Activated CD8-positive, alpha-beta memory T cell treated with anti-CD3 and anti-CD28 coated beads, Interleukin-2, amount 50 U/mL, for 4 hours (primary cell): ENCODE results near the gene AGO4.
"Not testable (repeated sequence)": the region's sequence is repeated elsewhere in the genome, so short reads cannot be mapped to it uniquely, and the experiment has no call there.

Source experiments
- DNase-seq: peaks from one replicate; pipeline ENCODE4 v3.0.0-alpha.2; 2020

AGO4 gene

DNA sequence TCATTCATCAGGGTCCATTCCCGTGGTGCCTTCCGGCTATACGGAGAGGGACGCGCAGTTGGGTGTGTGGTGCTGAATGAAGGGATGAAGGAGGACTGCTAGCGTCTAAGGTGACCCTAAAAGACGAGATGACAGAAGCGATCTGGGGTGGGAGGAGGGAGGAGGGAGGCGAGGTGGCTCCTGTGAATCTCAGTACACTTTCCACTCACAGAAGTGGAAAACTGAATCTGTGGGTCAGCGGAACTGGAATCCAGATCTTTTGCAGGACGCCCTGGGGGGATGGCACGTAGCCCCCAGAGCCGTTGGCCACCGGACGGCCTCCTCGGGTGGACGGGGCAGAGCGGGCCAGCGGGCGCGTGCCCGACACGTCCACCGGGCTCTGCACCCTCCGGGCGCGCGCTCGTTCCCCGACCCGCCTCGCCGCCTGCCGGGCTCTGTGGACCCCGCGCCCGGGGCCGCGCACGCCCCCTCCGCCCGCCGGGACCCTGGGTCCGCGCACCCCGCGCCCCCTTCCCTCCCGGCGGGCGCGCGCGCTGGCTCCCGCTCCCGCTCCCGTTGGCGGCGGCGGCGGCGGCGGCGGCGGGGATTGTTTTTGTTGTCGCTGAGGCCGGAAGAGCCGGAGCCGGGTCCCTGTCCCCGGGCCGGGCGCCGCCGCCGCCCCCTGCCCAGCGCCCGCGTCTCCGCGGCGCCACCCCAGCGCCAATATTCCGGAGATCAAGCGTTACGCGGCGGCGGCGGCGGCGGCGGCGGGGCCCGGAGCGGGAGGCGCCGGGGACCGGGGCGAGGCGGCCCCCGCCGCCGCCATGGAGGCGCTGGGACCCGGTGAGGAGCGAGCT is at the start of gene AGO4:
Gene AGO4, plus strand, starts transcription at position 403 of the 836 bp plus-strand sequence. Its CDS starts 401 bp downstream, at position 804.
- peak; percentile 51 for DNase-seq

DNA sequence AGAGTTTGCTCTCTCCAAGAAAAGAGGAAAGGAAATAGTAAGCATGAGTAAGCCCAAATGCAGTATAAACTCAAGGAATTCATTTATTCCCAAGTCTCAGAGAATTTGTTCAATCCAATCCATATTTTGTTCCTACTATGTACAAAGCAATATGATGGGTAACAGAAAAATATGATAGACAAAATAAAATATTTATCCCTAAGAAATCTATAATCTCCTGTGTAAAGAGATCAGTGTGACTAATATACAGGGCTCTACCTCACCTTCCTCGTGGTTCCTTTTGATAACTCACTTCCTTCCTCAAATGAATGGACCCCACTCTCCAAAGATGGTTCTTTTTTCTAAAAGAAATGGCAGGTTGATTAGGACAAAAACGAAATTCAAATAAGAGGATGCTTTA is 45.7 kb upstream of the AGO4 start:
- no peak for DNase-seq

DNA sequence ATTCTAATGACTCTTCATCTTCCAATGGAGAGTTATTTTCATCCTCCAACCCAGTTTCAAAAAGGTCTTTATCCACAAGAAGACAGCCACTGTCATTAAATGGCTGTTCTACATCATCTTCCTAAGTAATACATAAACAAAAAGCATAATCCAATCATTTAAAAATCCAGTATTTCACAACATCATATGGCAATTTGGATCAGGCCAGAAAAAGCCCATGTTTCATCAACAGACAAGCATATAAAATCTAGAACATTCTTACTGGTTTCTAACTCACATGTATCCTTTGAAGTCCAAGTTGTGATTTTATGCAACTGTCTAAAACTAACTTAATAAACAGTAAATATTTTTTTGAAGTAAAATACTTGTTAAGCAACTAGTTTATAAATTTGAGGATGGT is 44.6 kb upstream of the AGO4 start:
- DNase-seq = no peak

DNA sequence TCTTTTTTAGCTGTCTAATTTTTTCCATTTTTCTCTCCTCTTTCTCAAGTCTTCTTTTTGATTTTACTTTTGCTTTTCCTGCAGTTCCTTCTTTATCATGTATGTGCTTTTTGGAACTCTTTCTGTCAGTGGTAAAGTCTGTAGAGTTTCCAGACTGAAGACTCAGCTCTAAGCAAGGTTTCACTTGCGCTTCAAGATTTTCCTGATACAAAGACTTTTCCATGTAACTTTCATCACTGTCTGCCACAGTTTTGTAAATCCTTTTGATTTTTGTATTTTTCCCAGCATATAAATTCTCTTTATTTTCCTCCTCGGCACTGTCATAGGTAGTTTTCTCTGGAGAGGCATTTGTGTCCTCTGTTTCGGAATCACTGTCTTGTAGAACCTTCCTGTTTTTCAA is 43.5 kb upstream of the AGO4 start:
- DNase-seq = no peak

DNA sequence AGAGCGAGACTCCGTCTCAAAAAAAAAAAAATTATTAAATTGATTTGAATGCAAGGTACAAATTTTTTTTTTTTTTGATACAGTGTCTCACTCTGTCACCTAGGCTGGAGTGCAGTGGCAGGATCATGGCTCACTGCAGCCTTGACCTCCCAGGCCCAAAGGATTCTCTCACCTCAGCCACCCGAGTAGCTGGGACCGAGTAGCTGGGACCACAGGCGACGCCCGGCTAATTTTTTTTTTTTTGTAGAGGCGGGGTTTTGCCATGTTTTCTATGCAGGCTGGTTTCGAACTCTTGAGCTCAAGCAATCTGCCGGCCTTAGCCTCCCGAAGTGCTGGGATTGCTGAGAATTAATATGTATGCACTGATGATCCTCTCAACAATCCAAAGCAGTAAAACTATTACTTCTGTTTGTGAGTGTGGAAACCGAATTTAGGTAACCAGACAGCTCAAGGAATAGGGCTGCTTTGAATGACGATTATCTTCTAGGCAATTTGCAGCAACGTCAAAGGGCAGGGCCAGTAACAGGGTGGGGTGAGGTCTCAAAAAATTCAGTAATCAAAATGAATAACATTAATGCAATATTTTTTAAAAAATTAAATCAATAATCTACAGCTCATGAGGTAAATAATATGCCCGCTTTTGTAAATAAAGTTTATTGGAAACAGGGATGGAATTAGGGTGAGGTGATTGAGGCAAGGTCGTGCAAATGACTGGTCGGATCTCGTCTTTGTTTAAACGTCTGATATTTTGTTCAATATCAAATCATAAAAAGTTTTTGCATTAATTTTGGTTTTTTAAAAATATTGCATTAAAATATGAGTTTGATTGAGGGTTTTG is 39.2 kb upstream of the AGO4 start:
- no peak for DNase-seq

DNA sequence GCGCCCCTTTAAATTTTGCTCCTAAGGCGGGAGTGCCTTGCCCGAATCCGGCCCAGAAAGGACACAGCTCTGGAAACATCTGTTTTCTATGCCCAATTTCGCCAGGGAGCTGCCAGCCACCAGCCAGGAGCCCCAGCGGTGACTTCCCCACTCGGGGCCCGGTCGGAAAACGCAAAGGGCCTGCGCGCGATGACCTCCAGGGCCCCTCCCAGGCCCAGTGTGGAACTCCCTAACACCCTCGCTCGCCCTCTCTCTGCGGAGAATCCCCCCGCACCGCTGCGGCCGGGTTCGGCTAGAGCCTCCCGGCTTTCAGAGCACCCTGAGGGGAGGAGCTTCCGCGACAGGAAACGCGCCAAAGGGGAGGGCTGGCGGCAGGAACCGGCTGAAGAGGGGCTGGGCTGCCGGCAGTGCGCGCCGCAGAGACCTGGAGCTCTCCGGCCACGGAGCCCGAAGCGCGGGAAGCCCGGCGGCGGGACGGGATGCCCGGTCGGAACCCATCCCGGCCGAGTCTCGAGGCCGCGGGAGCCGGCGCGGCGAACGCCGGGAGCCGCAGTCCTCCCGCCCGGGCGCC is 38.5 kb upstream of the AGO4 start:
- peak; percentile 73 for DNase-seq

DNA sequence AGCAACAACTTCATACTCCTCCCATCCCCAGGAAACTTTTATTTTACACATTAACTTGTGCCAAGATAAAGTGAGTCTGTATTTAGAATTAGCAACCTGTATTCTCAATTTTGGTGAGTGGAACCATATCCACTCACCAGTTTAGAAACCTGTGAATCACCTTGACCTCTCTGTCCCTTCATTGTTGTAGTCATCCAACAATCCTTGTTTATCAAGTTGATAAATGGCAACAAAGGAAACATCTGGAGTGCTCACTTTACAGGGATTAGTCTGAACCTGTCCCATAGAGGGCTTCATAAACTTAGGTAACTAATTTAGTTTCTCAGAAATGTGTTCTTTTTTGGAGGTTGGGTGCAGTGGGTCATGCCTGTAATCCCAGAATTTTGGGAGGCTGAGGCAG is 34.1 kb upstream of the AGO4 start:
- DNase-seq = no peak

DNA sequence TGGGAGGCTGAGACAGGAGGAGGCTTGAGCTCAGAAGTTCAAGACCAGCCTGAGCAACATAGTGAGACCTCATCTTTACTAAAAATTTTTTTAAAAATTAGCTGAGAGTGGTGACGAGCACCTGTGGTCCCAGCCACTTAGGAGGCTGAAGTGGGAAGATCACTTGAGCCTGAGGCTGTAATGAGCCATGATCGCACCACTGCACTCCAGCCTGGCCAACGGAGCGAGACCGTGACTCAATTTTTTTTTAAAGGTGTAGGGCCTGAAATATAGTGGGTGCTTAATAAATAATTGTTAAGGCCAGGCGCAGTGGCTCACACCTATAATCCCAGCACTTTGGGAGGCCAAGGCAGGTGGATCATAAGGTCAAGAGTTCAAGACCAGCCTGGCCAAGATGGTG is 31.6 kb upstream of the AGO4 start:
- DNase-seq = not testable (repeated sequence)

DNA sequence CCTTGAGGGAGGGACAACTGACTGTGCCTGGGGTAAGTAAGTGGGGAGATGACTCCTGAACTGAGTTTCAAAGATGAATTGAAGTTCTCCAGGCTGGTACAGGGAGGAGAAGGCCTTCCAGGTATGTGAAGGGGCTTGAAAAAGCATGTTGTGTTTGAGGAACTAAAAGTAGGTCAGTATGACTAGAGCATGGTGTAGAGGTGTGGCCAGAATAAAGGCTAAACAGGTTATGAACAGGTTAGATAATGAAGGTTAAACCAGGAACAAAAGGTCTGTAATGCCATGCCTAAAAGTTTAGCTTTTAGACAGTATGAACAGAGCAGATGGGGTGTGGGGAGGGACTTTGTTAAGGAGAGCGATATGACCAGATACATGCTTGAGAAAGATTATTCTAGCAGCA is 30.7 kb upstream of the AGO4 start:
- DNase-seq = no peak

DNA sequence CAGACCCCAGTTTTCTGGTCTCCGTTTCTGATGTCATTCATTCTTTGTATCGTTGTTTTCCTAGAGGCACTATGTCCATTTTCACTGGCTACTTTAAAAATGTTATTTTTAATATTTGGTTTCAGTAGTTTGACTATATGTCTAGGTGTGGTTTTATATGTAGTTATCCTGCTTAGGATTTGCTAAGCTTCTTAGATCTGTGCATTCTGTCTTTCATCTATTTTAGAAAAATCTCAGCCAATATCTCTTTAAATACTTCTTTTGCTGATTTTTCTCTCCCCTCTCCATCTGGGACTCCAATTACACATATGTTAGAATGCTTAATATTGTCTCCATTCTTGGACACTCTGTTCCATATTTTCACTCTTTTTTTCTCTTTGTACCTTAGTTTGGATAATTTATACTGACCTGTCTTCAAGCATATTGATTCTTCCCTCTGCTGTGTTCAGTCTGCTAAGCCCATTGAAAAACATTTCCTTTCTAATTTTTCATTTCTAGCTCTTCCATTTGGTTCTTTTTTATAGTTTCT is 24.7 kb upstream of the AGO4 start:
- DNase-seq = no peak

DNA sequence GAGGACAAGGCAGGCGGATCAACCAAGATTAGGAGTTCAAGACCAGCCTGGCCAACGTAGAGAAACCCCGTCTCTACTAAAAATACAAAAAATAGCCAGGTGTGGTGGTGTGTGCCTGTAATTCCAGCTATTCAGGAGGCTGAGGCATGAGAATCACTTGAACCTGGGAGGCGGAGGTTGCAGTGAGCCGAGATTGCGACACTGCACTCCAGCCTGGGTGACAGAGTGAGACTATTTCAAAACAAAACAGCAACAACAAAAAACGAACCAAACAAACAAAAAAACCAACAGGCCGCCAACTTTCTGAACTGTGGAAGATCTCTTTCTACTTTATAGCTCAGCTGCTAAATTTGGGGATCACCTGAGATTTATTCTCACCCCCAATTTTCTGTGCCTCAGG is 23.5 kb upstream of the AGO4 start:
- not testable (repeated sequence) for DNase-seq

DNA sequence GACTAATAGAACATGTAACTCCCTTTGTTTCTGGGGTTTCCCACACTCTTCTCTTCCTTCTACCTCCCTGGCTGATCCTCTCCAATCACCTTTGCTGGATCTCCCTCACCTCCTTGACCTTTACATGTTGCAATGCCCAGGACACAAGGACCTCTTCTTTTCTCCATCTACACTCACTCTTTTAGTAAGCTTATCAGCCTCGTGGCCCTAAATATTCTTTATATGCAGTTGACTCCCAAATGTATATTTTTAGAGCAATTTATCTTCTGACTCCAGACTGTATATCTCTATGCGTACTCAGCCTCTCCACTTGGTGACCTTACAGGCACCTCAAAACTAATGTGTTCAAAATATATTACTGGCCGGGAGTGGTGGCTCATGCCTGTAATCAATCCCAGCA is 19.7 kb upstream of the AGO4 start:
- no peak for DNase-seq

DNA sequence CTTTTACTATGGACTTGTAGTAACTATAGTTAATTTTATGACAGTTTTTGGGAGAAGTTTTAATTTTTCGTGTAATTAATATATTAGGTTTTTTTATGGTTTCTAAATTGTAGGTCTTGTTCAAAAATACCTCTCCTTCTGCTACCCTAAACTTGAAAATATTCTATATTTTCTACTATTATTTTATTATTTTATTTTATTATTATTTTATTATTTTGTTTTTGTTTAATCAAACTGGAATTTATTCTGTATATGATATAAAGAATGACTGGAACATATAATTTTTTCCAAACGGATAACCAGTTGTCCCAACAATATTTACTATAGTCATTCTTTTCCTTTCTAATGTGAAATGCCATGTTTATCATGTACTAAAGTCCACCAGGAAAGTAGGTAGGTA is 17.1 kb upstream of the AGO4 start:
- no peak for DNase-seq

DNA sequence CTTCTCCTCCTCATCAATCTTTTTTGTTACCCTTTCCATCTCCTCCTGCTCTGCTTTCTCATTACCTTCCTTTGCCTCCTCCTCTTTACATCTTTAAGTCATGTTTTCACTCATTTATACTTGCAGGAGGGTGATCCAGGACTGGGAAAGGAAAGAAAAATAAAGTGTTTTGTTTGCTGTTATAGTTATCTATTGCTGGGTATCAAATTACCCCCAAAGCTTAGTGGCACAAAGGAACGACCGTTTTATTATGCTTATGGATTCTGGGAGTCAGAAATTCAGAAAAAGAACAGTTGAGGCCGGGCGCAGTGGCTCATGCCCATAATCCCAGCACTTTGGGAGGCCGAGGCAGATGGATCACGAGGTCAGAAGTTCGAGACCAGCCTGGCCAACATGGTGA is 12.5 kb upstream of the AGO4 start:
- no peak for DNase-seq

DNA sequence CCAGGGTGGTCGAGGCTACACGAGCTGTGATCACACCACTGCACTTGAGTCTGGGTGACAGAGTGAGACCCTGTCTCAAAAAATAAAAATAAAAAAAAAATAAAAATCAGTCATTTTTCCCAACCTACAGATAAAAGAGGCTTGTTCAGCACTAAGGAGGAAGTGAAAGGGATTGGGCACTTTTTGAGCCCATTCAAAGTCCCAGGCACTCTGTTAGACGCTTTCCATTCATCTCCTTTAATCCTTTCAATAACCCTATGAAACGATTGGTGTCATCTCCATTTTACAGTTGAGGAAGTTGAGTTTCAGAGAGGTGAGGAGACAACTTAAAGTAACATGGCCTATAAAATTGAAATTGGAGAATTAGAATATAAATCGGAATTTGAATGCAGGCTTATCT is 10.4 kb upstream of the AGO4 start:
- DNase-seq = no peak

DNA sequence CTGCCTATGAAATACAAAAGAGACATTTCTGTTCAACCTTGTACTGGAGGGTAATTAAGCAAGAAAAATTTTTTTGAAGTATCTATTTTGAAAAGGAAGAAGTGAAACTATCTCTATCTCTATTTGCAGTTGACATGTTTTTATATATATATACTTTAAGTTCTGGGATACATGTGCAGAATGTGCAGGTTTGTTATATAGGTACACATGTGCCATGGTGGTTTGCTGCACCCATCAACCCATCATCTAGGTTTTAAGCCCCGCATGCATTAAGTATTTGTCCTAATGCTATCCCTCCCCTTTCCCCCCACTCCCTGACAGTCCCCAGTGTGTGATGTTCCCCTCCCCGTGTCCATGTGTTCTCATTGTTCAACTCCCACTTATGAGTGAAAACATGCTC is 9.8 kb upstream of the AGO4 start:
- DNase-seq = not testable (repeated sequence)

DNA sequence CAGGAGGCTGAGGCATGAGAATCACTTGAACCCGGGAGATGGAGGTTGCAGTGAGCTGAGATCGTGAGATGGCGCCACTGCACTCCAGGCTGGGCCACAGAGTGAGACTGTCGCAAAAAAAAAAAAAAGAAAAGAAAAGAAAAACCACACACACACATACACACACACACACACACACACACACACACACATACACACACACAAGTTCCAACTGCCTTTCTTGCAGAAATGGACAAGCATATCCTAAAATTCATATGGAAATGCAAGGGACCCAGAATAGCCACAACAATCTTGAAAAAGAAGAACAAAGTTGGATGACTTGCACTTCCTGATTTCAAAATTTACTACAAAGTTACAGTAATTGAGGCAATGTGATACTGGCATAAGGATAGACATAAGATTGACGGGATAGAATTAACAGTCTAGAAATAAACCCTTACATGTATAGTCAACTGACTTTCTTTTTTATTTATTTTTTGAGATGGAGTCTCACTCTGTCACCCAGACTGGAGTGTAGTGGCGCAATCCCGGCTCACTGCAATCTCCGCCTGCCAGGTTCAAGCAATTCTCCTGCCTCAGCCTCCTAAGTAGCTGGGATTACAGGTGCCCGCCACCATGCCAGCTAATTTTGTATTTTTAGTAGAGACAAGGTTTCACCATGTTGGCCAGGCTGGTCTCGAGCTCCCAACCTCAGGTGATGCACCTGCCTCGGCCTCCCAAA is 7.5 kb upstream of the AGO4 start:
- not testable (repeated sequence) for DNase-seq

DNA sequence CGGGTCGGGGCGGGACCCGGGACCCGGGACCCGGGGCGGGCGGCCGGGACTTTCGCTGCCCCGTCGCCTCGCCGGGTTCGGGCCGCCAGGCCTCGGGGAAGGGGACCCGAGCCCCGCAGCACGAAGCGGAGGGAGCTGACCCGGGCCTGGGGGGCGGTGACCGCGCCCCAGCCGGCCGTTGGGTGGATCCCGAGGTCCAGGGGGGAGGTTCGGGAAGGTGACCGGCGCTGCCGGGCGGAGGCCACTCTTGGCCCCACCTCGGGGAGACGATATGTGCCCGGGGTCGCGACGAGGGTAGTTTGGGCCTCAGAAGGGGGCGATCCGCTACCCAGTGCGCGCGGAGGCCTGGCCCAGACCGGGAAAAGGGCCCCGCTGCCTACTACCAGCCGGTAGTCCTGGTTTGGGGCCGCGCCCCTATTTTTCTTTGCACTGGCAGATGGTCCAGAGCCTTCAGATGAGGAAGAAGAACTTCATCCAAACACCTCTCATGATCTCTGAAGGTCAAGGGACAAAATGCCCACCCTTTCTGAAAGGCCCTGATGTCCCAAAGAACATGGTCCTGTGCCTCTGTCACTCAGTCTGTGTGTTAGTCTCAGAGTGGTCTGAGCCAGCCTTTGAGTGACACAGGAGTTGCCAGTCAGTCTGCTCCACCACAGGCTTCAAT is 766 bp downstream of the AGO4 start:
- DNase-seq = peak; percentile 27

DNA sequence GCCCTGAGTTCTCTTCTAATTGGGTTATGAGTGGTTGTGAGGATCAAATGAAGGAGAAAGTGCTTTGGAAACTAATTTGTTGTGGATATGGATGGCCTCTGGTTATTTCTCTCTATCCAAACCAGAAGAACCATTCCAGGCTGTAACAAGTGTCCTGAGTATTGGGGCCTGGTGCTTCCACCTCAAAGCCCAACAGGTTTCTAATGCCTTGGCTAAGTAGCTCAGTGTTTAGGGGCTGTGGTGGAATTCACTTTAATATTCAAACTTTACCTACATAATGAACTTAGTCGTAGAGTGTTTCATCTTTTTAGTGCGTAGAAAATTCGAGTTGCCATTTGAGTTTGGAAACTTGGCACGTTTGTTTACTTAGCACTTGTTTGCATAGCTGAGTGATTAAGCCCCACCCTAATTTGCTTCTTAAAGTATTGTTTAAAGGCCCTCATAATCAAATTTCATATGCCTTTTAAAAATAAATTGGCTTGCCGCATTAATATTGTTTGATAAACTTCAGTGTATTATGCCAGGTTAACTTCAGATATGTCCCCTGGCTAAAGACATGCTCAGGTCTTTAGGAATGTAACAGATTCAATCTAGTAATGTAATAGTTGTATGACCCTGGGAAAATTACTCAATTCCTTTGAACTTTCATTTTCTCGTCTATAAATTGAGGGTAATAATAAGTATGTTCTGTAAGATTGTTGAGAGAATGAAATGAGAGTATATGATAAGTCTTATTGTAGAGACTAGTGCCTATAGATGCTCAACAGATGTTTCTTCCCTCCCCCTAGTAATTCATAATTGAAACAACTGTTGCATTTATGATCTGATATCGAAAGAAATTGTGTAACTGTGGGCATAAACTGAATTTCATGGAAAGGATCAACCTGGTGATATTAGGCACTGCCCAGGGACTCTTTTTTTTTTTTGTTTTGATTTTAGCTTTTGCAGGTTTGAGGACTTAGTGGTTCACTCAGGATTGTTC is 1.6 kb downstream of the AGO4 start:
- DNase-seq = no peak

DNA sequence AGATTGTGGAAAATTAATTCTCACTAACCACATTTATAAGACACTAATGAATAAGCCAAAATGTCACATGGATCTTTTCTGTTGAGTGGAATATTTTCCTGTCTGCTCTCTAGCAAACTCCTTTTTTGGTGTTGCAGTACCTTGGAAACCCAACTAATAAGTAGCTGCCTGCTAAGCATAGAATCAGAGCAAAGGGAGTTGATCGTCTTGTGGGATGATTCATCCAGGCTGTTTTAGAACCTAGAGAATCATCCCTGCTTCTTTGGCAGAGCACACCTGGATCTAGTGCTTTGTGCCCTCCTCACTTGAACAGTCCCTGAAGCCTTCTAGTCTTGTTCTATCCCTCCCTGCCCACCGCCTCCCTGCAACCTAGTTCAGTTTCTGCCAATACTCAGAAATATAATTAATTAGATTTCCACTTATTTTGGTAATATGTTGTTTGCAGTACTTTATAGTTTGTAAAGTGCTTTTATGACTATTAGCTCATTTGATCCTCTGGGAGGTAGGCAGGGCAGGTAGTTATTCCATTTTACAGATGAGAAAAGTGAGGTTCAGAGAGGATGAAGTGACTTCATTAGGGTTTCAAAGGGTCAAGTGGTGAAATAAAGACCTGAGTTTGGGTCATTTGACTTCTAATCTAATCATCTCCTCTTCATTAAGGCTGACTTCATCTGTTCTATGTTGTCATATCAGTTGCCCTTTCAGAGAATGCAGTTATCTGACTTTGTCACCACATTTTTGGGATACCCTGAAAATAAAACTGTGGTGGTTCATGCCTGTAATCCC is 2.5 kb downstream of the AGO4 start:
- no peak for DNase-seq
